GM12865 (cell line): ENCODE data around the gene SUPT16H.

ENCODE experiments used
- DNase-seq: peaks from one replicate; pipeline ENCODE4 v3.0.0; 2010; ENCODE audit warnings: low read depth
- H3K4me3 ChIP-seq: 2 replicates; pipeline ENCODE4 v1.5.1; 2011; ENCODE audit warnings: mild to moderate bottlenecking, low read depth, low read length, control low read depth
- CTCF ChIP-seq: IDR thresholded peaks from 2 replicates; pipeline ENCODE4 v1.5.1; 2011; ENCODE audit warnings: low read length, control low read depth, low read depth, inconsistent platforms; ENCODE audit not compliant: insufficient read depth; ENCODE audit errors: missing control alignments

SUPT16H gene

GRCh38 chr14:21408147-21408546, 24.3 kb upstream of the SUPT16H start:
- no peak for DNase-seq

DNA sequence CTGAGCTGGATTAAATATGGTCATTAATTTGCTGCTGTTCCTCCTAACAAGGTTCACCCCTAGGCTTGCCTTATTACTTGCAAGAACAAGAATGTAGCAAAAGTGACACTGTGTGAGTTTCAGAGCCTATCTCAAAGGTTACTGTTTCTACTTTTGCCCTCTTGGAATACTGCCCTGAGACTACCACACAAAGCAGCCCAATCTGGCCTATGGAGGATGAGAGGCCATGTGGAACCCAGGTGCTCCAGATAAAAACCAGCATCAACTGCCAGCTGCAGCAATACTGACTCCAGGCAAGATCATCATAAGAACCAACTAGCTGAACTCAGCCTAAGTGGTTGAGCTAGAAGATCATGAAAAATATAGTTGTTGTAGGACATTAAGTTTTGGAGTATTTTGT, 22.4 kb upstream of the SUPT16H start:
- no peak overlapping the region for H3K4me3 ChIP-seq
- TF ChIP-seq CTCF, result no peak
- no peak for DNase-seq

More at GRCh38 chr14:21408147-21408546, 24.3 kb upstream of the SUPT16H start:
- no peak overlapping the region for H3K4me3 ChIP-seq
- TF ChIP-seq CTCF, result no peak

GRCh38 chr14:21405097-21405496, 21.3 kb upstream of the SUPT16H start:
- no peak for TF ChIP-seq CTCF

GRCh38 chr14:21399311-21399870, 15.6 kb upstream of the SUPT16H start:
- H3K4me3 ChIP-seq, result no peak overlapping the region
- DNase-seq, result no peak
- TF ChIP-seq CTCF, result no peak

More at GRCh38 chr14:21405097-21405496, 21.3 kb upstream of the SUPT16H start:
- no peak for DNase-seq
- H3K4me3 ChIP-seq, result no peak overlapping the region

- no peak for DNase-seq
- H3K4me3 ChIP-seq, result no peak overlapping the region
- no peak for TF ChIP-seq CTCF
These were observed 15.1 kb upstream of the SUPT16H start for GRCh38 chr14:21398901-21399300.

GRCh38 chr14:21395450-21395849, 11.6 kb upstream of the SUPT16H start:
- TF ChIP-seq CTCF, result no peak
- no peak for DNase-seq
- no peak overlapping the region for H3K4me3 ChIP-seq
